Spleen (tissue), 7 donors: ENCODE results near the gene CFAP221.

Experiments
- CTCF ChIP-seq, 11 experiments: fragments of 200-600 bp in 7 of 11; fragments of 450-650 bp in 4 of 11; sonication (generic) in 4 of 11; IDR thresholded peaks in 8 of 11; conservative IDR thresholded peaks in 3 of 11; 1 replicate in 7 of 11; 2 replicates in 4 of 11; pipeline versions ENCODE4 v1.4.0 to v1.8.0; 2016 to 2021; ENCODE audit warnings: antibody characterized with exemption in 11 of 11, inconsistent platforms in 4 of 11, mild to moderate bottlenecking in 1 of 11
- POLR2A ChIP-seq, 3 donors: fragments of 450-650 bp; IDR thresholded peaks; one replicate each; pipeline ENCODE4 v1.5.1; 2017; ENCODE audit warnings: antibody characterized with exemption in 3 of 3, mild to moderate bottlenecking in 1 of 3
- donor health status: DM: no; HTN: no; CAD: no; lungs with moderate emphysema.
- donor health status: DM: no; HTN: no; CAD: no.
- donor health status: DM: no; HTN: no; CAD: no.

DNA sequence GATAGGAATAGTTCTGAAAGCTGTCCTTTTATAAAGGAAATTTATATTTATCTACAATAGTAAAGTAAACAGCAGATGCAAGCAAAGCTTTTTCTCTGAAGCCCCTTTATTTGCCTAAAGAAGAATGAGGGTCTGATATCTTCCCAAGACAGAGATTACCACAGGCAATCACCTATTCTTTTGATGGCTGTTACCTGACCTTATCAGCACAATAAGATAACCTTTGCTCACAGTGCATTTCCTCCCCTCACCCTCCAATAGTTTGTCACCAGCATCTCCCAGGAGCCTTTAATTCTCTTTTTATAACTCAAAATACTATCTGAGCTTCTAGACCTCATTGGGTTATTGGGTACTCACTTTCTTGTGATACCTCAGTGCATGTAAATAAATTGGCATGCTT, 6.5 kb upstream of the CFAP221 start:
- TF ChIP-seq CTCF (IDR thresholded peaks at IDR 0.05 in 8 of 11, conservative IDR thresholded peaks at IDR 0.05 in 3 of 11) (no peak), POLR2A (IDR thresholded peaks at IDR 0.05) (no peak)
